Measurements from ENCODE around the gene OTOF. TPM values are rescaled to one million over a fixed set of nuclear protein-coding genes. Genes with fewer than 3 reads are reported as not detected.

The OTOF gene
- total and polyA plus RNA-seq, 9 of the 15 experiments (the other 6 are each of a cell fraction or from before 2014, with no cell fraction given), result 0.03 to 0.11 (median 0.06) TPM; not detected in 5

- TF ChIP-seq MECOM (CRISPR knock-in tag; IDR thresholded peaks at IDR 0.05) (no peak), ASH1L (IDR thresholded peaks at IDR 0.05; ENCODE audit: borderline replicate concordance, low read depth, partially characterized antibody) (no peak), ID3 (CRISPR knock-in tag; IDR thresholded peaks at IDR 0.05) (no peak), ID3 (tag; IDR thresholded peaks at IDR 0.05) (peak; percentile 77; the same call in 1 of the 2 replicates), ZNF76 (CRISPR knock-in tag; IDR thresholded peaks at IDR 0.05; ENCODE audit: borderline replicate concordance) (no peak), ZMIZ1 (IDR thresholded peaks at IDR 0.05; ENCODE audit: low read depth in 2 of 2, low read length in 2 of 2) (0 out of 4 replicates have a peak, but pooled peaks of 1 of the 2 experiments have one; percentile 42), TRIM24 (IDR thresholded peaks at IDR 0.05) (peak in 1 of 2 experiments; percentile 37; a peak in 1 of 4 replicates), MAX (CRISPR knock-in tag; IDR thresholded peaks at IDR 0.05) (peak; percentile 93), MNT (conservative IDR thresholded peaks at IDR 0.05) (peak in 1 of 2 experiments; percentile 62; a peak in 2 of 4 replicates), PHF8 (IDR thresholded peaks at IDR 0.05; ENCODE audit: borderline replicate concordance, low read length) (peak; percentile 82; the same call in 1 of the 2 replicates), ZNF134 (CRISPR knock-in tag; conservative IDR thresholded peaks at IDR 0.05) (no peak), CEBPG (CRISPR knock-in tag; IDR thresholded peaks at IDR 0.05) (no peak; the same call in 1 of the 2 replicates), CEBPG (tag; conservative IDR thresholded peaks at IDR 0.05 in 1 of 2, IDR thresholded peaks at IDR 0.05 in 1 of 2) (no peak), MTA2 (IDR thresholded peaks at IDR 0.05; ENCODE audit: low read depth) (no peak; the same call in 1 of the 2 replicates), NR0B1 (IDR thresholded peaks at IDR 0.05; ENCODE audit: partially characterized antibody) (no peak), ZZZ3 (IDR thresholded peaks at IDR 0.05) (0 out of 2 replicates have a peak, but pooled peaks have one; percentile 76), ZNF740 (CRISPR knock-in tag; IDR thresholded peaks at IDR 0.05) (no peak; the same call in 1 of the 2 replicates), ZNF740 (tag; IDR thresholded peaks at IDR 0.05) (no peak)
Observed at GRCh38 chr2:26503231-26503880, 25.4 kb upstream of the OTOF start (continued).
